ENCODE measurements around the gene DSG2.

DNA sequence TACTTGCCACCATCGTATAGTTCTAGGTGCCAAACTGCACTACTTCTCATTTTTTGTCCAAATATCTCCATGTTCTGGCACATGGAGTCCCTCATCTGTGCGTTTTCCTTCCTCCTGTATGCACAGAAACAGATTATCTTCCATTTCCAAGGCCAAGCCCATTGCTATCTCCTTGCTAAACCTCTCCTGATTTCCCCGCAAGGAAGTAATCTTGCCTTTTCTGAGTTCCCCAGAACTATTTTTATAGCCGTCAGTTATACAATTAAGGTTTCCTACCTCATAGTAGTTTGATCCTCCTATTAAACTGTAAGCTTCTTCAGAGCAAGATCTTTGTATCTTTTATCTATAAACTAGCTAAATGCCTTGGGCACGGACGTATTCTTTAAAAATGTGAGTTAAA lies 7.2 kb downstream of the DSG2 start:
- TF ChIP-seq EZH2phosphoT487 (IDR thresholded peaks at IDR 0.05; ENCODE audit: low read depth, severe bottlenecking, unreplicated experiment): no peak
- TF ChIP-seq, protein P1, sequence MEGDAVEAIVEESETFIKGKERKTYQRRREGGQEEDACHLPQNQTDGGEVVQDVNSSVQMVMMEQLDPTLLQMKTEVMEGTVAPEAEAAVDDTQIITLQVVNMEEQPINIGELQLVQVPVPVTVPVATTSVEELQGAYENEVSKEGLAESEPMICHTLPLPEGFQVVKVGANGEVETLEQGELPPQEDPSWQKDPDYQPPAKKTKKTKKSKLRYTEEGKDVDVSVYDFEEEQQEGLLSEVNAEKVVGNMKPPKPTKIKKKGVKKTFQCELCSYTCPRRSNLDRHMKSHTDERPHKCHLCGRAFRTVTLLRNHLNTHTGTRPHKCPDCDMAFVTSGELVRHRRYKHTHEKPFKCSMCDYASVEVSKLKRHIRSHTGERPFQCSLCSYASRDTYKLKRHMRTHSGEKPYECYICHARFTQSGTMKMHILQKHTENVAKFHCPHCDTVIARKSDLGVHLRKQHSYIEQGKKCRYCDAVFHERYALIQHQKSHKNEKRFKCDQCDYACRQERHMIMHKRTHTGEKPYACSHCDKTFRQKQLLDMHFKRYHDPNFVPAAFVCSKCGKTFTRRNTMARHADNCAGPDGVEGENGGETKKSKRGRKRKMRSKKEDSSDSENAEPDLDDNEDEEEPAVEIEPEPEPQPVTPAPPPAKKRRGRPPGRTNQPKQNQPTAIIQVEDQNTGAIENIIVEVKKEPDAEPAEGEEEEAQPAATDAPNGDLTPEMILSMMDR (IDR thresholded peaks at IDR 0.05; ENCODE audit: poor library complexity): no peak
